Stimulated activated naive CD4-positive, alpha-beta T cell treated with Interleukin-2 at 50 U/mL for 16 hours (primary cell): ENCODE data around the gene TLX3.
"Not testable (repeated sequence)": the region's sequence is repeated elsewhere in the genome, so short reads cannot be mapped to it uniquely, and the experiment has no call there.

Source experiments
- DNase-seq: peaks from one replicate; lab custom pipeline; 2025; lab: John Stamatoyannopoulos, UW

The TLX3 gene

GRCh38 chr5:171308453-171309275 is at the start of gene TLX3:
Gene TLX3 (plus strand): TSS chr5:171309248. CDS start chr5:171309366, 118 bp downstream.
- DNase-seq = no peak

GRCh38 chr5:171261361-171261760 is 47.7 kb upstream of the TLX3 start:
- no peak for DNase-seq

- no peak for DNase-seq
Measured at GRCh38 chr5:171261904-171262303, 47.1 kb upstream of the TLX3 start.

GRCh38 chr5:171263181-171263580 is 45.9 kb upstream of the TLX3 start:
- no peak for DNase-seq

- no peak for DNase-seq
Measured at GRCh38 chr5:171264843-171265242, 44.2 kb upstream of the TLX3 start.

GRCh38 chr5:171268700-171269620 is 40.1 kb upstream of the TLX3 start:
- no peak for DNase-seq

GRCh38 chr5:171269717-171270116 is 39.3 kb upstream of the TLX3 start:
- DNase-seq = no peak

GRCh38 chr5:171270136-171270535 is 38.9 kb upstream of the TLX3 start:
- DNase-seq = no peak

GRCh38 chr5:171271798-171272197 is 37.2 kb upstream of the TLX3 start:
- DNase-seq = no peak

- DNase-seq = no peak
Measured at GRCh38 chr5:171272996-171273970, 35.8 kb upstream of the TLX3 start.

GRCh38 chr5:171275841-171276544 is 33.1 kb upstream of the TLX3 start:
- DNase-seq = no peak

- DNase-seq = no peak
Measured at GRCh38 chr5:171283753-171284152, 25.3 kb upstream of the TLX3 start.

GRCh38 chr5:171285465-171285864 is 23.6 kb upstream of the TLX3 start:
- DNase-seq = no peak

- no peak for DNase-seq
Measured at GRCh38 chr5:171288066-171288465, 21.0 kb upstream of the TLX3 start.

- DNase-seq = no peak
Measured at GRCh38 chr5:171291371-171291770, 17.7 kb upstream of the TLX3 start.

GRCh38 chr5:171295299-171295698 is 13.7 kb upstream of the TLX3 start:
- no peak for DNase-seq

GRCh38 chr5:171295801-171296200 is 13.2 kb upstream of the TLX3 start:
- no peak for DNase-seq

- DNase-seq = not testable (repeated sequence)
Measured at GRCh38 chr5:171297941-171298340, 11.1 kb upstream of the TLX3 start.

GRCh38 chr5:171299228-171299627 is 9.8 kb upstream of the TLX3 start:
- no peak for DNase-seq

GRCh38 chr5:171299851-171300250 is 9.2 kb upstream of the TLX3 start:
- DNase-seq = no peak

- DNase-seq = no peak
Measured at GRCh38 chr5:171300358-171300757, 8.7 kb upstream of the TLX3 start.
